Fibroblast of skin of back (primary cell): ENCODE measurements around the gene LDHD.
"Not testable (repeated sequence)": the region's sequence is repeated elsewhere in the genome, so short reads cannot be mapped to it uniquely, and the experiment has no call there.

ENCODE experiments used
- DNase-seq: peaks from one replicate; pipeline ENCODE4 v3.0.0-alpha.2; 2013

LDHD gene

GRCh38 chr16:75099075-75099667, 17.4 kb downstream of the LDHD start:
- no peak for DNase-seq

- no peak for DNase-seq
Observed at GRCh38 chr16:75097941-75098901, 18.4 kb downstream of the LDHD start.

DNA sequence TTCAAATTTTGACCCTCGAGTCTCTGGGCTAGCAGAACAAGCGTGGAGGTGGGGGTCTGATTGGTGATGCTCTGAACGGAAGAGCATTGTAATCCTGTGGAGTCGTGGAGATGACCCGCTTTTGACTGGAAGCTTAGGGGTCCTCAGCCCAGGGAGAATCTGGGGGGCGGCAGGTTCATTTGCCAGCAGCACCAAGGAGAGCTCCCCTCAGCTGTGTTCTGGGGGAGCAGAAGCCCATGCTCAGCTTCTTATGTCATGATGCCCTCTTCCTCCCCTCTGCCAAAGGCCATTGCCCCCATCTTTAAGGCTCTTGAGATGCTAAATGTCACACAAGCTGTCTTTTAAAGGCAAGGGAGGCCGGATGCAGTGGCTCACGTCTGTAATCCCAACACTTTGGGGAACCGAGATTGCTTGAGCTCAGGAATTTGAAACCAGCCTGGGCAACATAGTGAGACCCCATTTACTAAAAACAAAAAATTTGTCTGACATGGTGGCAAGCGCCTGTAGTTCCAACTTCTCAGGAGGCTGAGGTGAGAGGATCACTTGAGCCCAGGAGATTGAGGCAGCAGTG, 19.3 kb downstream of the LDHD start:
- no peak for DNase-seq

DNA sequence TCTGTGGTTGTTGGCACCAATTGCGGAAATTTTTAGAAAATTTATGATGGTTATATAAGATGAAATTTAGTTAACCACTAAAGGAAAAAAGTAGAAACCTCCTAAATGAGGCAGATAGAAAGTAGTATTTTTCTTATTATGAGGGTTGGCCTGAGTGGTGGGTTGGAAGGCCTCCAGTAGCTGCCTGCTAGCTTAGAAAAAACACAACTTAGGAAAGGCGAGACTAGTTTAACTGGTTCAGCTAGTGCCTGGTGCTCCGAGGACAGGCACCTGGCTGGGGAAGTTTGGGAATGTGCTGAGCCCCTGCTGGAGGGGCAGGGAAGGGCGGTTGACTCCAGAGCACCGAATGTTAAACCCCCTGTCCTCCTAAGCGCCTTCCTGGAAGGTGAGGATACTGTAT, 19.9 kb downstream of the LDHD start:
- no peak for DNase-seq

GRCh38 chr16:75095204-75095621, 21.4 kb downstream of the LDHD start:
- no peak for DNase-seq

- DNase-seq: no peak
Observed at GRCh38 chr16:75093598-75094540, 22.7 kb downstream of the LDHD start.

DNA sequence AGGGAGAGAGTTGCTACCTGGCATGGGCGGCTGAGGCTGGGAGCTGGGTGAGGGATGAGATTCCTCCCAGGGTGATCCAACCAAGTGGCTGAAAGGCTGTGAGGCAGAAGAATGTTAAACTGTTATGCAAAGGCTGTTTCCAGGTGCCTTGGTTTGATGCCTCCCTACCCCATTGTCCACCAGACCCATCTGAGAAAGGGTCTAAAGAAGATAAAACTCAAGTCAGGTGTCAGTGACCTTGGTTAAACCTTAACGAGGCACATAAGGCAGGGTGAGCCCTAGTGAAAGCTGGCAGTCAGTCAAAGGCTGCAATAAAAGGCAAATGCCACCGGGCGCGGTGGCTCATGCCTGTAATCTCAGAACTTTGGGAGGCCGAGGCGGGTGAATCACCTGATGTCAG, 23.8 kb downstream of the LDHD start:
- DNase-seq: no peak

GRCh38 chr16:75091619-75092018, 25.0 kb downstream of the LDHD start:
- peak; percentile 51 for DNase-seq

- not testable (repeated sequence) for DNase-seq
Observed at GRCh38 chr16:75090899-75091298, 25.7 kb downstream of the LDHD start.

DNA sequence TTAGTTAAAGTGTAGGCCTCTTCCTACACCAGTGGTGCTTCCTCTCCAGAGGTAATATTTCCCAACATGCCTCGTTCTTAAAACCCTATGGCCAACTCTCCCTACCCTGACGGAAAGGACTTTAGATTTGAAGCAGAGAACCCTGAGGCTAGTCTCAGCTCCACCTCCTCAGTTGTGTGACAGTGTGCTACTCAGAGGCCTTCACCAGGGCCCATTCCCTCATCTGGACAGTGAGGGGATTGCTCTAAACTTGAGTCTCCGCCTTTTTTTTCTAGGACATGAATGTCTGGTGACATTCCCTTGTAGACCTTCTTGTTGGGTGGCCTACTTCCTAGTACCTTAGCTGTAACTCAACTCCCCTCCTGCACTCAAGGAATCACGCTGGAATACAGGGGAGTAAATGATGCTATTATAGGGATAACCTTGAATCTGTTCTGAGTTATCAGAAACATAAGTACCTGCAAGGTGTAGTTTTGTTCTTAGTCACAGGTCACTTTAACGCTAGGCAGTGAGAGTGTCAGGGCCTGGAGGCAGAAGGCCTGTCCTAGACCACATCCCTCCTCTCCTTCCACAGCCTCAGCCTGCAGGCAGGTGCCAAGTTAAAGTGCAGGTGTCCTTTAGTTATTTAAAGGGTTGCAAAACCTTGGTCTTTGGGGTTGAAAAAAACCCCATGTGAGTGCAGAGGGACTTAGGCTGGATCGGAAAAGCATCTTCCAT, 26.9 kb downstream of the LDHD start:
- DNase-seq: no peak

GRCh38 chr16:75088934-75089333, 27.6 kb downstream of the LDHD start:
- DNase-seq: no peak

DNA sequence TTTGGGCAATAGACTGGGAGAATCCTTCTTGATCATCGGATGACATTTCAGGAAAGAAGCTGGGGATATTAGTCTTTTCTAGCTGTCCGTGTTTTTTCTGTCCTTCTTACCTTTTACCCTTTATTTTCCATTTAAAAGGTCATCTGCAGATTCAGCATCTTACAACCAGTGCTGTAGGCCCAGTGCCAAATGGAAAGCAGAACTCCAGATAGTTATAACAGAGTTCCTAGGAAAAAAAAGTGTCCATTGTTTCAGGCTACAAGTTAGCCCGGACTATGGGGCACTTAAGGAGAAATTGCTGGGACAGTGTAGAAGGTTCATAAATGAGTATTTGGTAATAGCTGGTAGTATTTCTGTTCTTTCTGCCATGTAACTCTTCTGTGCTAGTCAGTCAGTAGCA, 28.4 kb downstream of the LDHD start:
- DNase-seq: no peak

- peak; percentile 28 for DNase-seq
Observed at GRCh38 chr16:75087375-75087979, 29.1 kb downstream of the LDHD start.

DNA sequence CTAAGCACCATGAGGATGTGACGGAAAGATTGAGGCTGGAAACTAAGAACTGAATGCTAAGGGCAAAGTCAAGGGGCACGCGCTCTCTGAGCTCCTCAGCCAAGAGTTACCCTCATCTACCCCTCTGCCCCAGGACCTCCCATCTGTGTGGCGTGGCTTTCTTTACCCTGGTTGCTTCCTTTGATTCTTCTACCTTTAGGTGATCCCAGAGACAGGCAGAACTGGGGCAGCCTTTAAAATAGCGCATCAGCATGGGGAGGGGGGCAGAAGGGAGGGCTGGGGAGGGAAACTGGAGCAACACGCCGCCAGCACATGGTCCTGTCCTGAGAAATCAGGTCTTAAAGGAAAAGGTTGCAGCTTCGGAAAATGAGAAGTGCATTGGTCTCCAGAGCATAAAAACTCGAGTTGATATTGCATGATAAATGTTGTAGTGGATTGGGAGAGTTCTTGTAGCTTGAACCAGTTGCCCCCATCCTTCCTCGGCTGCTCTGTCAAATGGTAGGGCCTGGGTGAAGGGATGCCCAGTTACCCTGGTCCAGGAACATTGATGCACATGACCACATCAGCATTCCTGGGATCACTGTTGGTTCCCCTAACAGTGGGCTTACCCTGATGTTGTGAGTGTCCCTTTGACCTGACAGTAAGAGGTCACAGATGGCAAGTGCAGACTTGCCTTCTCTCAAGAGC, 29.7 kb downstream of the LDHD start:
- DNase-seq: no peak

DNA sequence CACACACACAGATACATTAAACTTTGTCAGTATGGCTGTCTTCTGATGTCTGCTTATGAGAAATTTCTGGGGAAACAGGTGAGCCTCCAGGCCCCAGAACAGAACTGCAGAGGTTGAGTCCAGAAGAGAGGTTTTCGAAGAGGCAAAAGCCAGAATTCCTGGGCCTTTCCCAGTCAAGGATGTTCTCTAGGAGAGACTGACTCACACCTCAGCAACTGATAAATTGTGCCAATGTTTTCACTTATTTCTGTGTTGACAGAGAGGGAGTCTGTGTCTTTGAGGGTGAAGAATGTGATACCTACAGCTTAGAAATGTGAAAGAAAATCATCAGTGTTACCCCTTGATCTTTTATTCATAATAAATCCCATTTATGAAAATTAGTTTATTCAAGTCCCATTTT, 30.3 kb downstream of the LDHD start:
- peak; percentile 42 for DNase-seq

GRCh38 chr16:75085556-75085955, 31.0 kb downstream of the LDHD start:
- DNase-seq: no peak

DNA sequence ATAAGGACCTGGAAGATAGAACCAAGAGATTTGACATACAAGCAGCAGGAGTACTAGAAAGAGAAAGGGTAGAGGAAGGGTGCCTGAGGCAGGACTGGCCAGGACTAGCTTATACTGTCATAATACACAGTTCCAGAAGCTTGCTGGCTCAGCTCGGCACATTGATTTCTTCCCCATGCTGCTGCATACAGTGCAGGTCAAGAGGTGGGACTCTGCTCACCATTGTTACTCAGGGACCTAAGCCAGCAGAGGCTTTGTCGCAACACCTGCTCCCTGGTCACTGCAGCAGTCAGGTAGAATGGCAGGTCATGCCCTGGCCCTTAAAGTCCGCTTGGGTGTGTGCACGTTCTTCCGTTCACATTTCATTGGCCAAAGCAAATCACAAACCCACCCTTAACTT, 32.8 kb downstream of the LDHD start:
- DNase-seq: no peak

DNA sequence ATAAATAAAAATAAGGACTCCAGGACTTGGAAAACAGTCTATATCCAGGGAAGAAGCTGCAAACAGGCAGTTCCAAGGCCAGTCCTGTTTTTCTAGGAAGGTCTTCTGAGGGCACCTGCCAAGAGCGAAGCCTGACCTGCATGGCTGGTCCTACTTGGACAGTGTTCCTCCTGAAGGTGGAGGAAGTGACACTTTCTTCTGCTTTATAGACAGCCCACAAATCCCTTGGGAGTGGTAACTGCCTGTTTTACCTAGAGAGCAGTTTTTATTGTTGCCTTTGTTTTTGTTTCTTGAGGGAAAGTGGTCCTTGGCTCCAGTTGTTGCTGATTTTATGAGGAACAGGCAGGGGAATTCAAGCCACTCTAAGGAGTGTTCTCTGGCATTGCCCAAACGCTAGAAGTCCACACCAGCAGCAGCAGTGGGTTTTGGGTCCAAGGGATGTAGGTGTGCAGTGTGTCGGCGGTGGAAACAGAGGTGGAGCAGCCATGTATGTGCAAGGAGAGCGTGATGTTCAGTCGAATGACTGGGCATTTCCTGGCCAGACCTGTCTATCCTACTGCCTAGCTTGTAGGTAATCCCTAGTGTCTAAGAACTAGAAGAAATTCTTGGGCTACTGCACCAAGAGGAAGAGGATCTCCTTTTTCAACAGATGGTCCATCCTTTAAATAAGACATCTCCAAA, 35.3 kb downstream of the LDHD start:
- DNase-seq: no peak

GRCh38 chr16:75080205-75081029, 36.2 kb downstream of the LDHD start:
- peak; percentile 78 for DNase-seq
